ENCODE data around the gene IL17RB. TPM values are rescaled to one million over a fixed set of nuclear protein-coding genes. Genes with fewer than 3 reads are reported as not detected.
A peak's percentile ranks its signal among the peaks of the same experiment; 100 is the strongest.

IL17RB gene
- total RNA-seq, 1 donor from 2014 or later = 18.4 TPM

DNA sequence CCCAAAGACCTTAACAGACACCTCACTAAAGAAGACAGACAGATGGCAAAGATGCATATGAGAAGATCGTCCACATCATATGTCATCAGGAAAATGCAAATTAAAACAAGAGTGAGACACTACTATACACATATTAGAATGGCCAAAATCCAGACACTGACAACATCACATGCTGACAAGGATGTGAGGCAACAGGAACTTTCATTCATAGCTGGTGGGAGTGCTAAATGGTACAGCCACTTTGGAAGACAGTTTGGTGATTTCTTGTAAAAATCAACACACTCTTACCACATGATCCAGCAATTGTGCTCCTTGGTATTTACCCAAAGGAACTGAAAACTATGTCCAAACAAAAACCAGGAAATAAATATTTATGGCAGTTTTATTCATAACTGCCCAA is 17.8 kb upstream of the IL17RB start:
- no peaks in the 10 kb centered on the region for H3K4me1 ChIP-seq

DNA sequence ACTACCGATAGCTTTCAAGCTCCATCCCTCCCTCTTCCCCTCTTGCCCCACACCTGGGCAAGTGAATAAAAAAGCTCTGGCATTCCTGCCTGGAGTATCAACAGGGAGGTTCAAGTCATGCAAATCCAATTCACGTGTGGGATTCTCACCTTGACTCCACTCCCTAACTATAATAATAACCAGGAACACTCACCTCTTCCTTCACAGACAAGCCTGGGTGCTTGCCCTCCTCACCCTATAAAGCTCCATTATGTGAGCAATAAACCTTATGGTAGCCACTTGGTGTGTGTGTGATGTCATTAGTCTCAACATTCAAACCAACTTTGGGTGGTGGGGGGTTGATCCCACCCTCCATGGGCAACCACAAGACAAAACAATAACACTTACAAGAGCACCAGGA is 16.8 kb upstream of the IL17RB start:
- intact Hi-C loops (cut with DNase I) = no loop called here
- Histone ChIP-seq H3K4me3 (no peak overlapping the region), H3K27ac (no peak overlapping the region), H3K9me3 (no peaks in the 10 kb centered on the region), H3K4me1 (no peaks in the 10 kb centered on the region), H3K27me3 (ENCODE audit: low read depth) (no peaks in the 10 kb centered on the region), H3K36me3 (no peaks in the 10 kb centered on the region)
- no peak for DNase-seq
- ATAC-seq = no peak
- TF ChIP-seq, protein P1, sequence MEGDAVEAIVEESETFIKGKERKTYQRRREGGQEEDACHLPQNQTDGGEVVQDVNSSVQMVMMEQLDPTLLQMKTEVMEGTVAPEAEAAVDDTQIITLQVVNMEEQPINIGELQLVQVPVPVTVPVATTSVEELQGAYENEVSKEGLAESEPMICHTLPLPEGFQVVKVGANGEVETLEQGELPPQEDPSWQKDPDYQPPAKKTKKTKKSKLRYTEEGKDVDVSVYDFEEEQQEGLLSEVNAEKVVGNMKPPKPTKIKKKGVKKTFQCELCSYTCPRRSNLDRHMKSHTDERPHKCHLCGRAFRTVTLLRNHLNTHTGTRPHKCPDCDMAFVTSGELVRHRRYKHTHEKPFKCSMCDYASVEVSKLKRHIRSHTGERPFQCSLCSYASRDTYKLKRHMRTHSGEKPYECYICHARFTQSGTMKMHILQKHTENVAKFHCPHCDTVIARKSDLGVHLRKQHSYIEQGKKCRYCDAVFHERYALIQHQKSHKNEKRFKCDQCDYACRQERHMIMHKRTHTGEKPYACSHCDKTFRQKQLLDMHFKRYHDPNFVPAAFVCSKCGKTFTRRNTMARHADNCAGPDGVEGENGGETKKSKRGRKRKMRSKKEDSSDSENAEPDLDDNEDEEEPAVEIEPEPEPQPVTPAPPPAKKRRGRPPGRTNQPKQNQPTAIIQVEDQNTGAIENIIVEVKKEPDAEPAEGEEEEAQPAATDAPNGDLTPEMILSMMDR (IDR thresholded peaks at IDR 0.05) = no peak

More for the DNA sequence above, 17.8 kb upstream of the IL17RB start:
- intact Hi-C loops (cut with DNase I) = no loop called here
- no peaks in the 10 kb centered on the region for H3K27me3 ChIP-seq (ENCODE audit: low read depth)
- H3K9me3 ChIP-seq = no peaks in the 10 kb centered on the region
- DNase-seq = no peak
- no peak overlapping the region for H3K27ac ChIP-seq
- no peaks in the 10 kb centered on the region for H3K36me3 ChIP-seq
- TF ChIP-seq, protein P1 (IDR thresholded peaks at IDR 0.05) = no peak
- no peak overlapping the region for H3K4me3 ChIP-seq
- ATAC-seq = no peak

DNA sequence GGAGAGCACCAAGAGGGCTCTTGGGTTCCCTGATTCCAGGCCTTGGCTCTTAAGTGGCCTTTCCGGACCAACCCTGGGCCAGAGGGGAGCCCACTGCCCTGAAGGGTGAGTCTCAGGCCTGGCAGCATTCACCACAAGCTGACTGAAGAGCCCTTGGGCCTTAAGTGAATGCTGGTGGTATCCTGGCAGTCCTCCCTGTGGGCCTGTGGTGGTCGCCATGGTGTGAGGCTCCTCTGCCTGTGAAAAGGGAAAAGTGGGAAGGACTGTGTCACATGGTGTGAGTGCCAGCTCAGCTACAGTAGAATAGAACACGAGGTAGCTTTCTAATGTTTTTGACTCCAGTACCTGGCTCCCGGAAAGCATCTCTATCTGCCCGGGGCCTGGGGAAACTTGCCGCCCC is 15.4 kb upstream of the IL17RB start:
- TF ChIP-seq, protein P1 (IDR thresholded peaks at IDR 0.05) = no peak
- Histone ChIP-seq H3K4me1 (no peaks in the 10 kb centered on the region), H3K27me3 (ENCODE audit: low read depth) (no peaks in the 10 kb centered on the region), H3K4me3 (no peak overlapping the region), H3K36me3 (no peaks in the 10 kb centered on the region), H3K9me3 (no peaks in the 10 kb centered on the region), H3K27ac (no peak overlapping the region)
- ATAC-seq (no peak), DNase-seq (no peak)
- intact Hi-C loops (cut with DNase I) = no loop called here

DNA sequence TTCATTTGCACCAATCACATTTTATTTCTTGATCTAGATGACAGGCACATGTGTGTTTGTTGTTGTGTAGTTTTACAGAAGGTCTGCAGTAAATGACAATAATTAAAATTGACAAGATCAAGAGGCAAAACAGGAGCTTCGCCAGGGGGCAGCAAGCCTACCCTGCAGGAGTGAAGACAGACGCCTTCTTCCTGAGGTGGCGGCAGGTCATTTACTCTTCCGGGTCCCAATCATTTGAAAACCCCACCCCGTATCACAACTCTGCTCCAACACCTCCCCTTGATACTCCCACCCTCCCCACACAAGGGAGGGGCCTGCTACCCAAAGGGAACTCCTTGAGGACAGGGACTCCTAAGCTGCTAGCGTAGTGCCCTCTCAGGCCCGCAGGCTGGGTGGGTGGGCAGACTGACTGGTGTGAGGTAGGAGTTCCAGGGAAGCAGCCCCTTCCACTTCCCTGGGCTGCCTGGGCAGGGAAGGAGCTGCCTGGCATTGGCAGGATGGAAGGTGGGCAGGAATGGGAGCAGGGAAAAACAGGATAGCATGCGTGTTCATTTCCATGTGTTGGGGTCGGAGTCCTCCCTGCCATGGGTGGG is 13.2 kb upstream of the IL17RB start:
- no peaks in the 10 kb centered on the region for H3K36me3 ChIP-seq
- H3K4me1 ChIP-seq = no peaks in the 10 kb centered on the region
- H3K27ac ChIP-seq = no peak overlapping the region
- intact Hi-C loops (cut with DNase I) = no loop called here
- H3K4me3 ChIP-seq = no peak overlapping the region
- no peaks in the 10 kb centered on the region for H3K9me3 ChIP-seq
- TF ChIP-seq, protein P1 (IDR thresholded peaks at IDR 0.05) = no peak
- H3K27me3 ChIP-seq (ENCODE audit: low read depth) = no peaks in the 10 kb centered on the region
- no peak for ATAC-seq
- no peak for DNase-seq

DNA sequence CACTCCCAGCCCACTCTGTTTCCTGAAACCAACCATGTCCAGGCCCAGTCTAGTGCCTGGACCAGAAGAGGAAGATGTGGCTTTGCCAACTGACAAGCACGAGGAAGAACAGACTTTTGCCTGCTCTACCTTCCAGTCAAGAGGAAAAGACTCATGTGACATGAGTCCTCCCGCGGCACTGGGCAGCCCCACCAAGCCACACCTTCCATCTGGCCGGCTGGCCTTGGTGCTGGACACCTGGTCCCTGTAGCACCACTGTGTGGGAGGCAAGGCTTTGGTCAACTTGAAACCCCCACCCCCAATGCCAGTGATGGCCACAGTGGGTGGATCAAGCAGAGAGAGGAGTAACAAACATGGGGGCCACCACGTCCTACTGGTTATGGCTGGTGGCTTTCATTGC is 12.7 kb upstream of the IL17RB start:
- no peak for DNase-seq
- intact Hi-C loops (cut with DNase I) = no loop called here
- H3K4me3 ChIP-seq = no peak overlapping the region
- no peak overlapping the region for H3K27ac ChIP-seq
- no peaks in the 10 kb centered on the region for H3K4me1 ChIP-seq
- no peaks in the 10 kb centered on the region for H3K36me3 ChIP-seq
- H3K27me3 ChIP-seq (ENCODE audit: low read depth) = no peaks in the 10 kb centered on the region
- no peaks in the 10 kb centered on the region for H3K9me3 ChIP-seq
- peak; percentile 51 to 53 for ATAC-seq
- TF ChIP-seq, protein P1 (IDR thresholded peaks at IDR 0.05) = no peak
